SU-DHL-6 (cell line): ENCODE results near the gene EPHA7.

Experiments
- CTCF ChIP-seq: fragments of 200-600 bp; sonication (generic); IDR thresholded peaks from one replicate; pipeline ENCODE4 v1.5.1; 2017; ENCODE audit warnings: antibody characterized with exemption, mild to moderate bottlenecking, low read length, moderate library complexity; ENCODE audit not compliant: insufficient read depth, poor library complexity, severe bottlenecking
- EZH2phosphoT487 ChIP-seq: fragments of 200-600 bp; sonication (generic), shearing (Covaris generic); conservative IDR thresholded peaks from 2 replicates; pipeline ENCODE4 v1.6.1; 2018; ENCODE audit warnings: mild to moderate bottlenecking, antibody characterized with exemption, low read length, moderate library complexity, mixed read lengths

GRCh38 chr6:93419304-93420162 is at the start of gene EPHA7:
- TF ChIP-seq CTCF (no peak), EZH2phosphoT487 (no peak)
